CD14-positive monocyte (primary cell): ENCODE measurements around the gene SLC25A26. TPM values are rescaled to one million over a fixed set of nuclear protein-coding genes. Genes with fewer than 3 reads are reported as not detected.

Experiments
- DNase-seq, 3 donors: peaks; one replicate each; pipeline ENCODE4 v3.0.0-alpha.2; 2011 to 2022
- H2AFZ ChIP-seq: 2 replicates; pipeline ENCODE4 v1.6.0; 2012; ENCODE audit warnings: mild to moderate bottlenecking, low read depth, low read length, inconsistent platforms; ENCODE audit not compliant: insufficient read depth, poor library complexity, severe bottlenecking
- H3K27ac ChIP-seq, 2 donors: 1 replicate in 1 of 2; 2 replicates in 1 of 2; pipeline ENCODE4 v1.5.1; 2012 to 2013; ENCODE audit warnings: low read length in 2 of 2, control low read depth in 1 of 2, inconsistent platforms in 1 of 2, low read depth in 1 of 2, mild to moderate bottlenecking in 1 of 2
- H3K27me3 ChIP-seq, 2 donors: one replicate each; pipeline versions ENCODE4 v1.6.0 to v1.6.1; 2011 to 2013; ENCODE audit warnings: low read length in 2 of 2; ENCODE audit not compliant: control insufficient read depth in 2 of 2, insufficient read depth in 2 of 2
- H3K36me3 ChIP-seq, 2 donors: replicated peaks in 1 of 2; 1 replicate in 1 of 2; 2 replicates in 1 of 2; pipeline versions ENCODE4 v1.5.1 to v1.6.1; 2012 to 2013; ENCODE audit warnings: low read length in 2 of 2, control low read depth in 1 of 2, inconsistent platforms in 1 of 2, mild to moderate bottlenecking in 1 of 2; ENCODE audit not compliant: insufficient read depth in 2 of 2, control insufficient read depth in 1 of 2
- H3K4me1 ChIP-seq, 2 donors: 1 replicate in 1 of 2; 2 replicates in 1 of 2; pipeline versions ENCODE4 v1.5.1 to v1.6.1; 2012 to 2013; ENCODE audit warnings: low read length in 2 of 2, control low read depth in 1 of 2, inconsistent platforms in 1 of 2, mild to moderate bottlenecking in 1 of 2, moderate library complexity in 1 of 2; ENCODE audit not compliant: insufficient read depth in 2 of 2, control insufficient read depth in 1 of 2
- H3K4me2 ChIP-seq: replicated peaks from 2 replicates; pipeline ENCODE3; 2012; ENCODE audit warnings: low read length, moderate library complexity, mild to moderate bottlenecking; ENCODE audit not compliant: poor library complexity, severe bottlenecking; ENCODE audit errors: extremely low read depth
- H3K4me3 ChIP-seq, 3 experiments: fragments of 200-600 bp in 1 of 3; sonication (generic) in 1 of 3; replicated peaks in 1 of 3; 1 replicate in 2 of 3; 2 replicates in 1 of 3; pipeline ENCODE4 v1.5.1; 2011 to 2013; ENCODE audit warnings: low read length in 3 of 3, mild to moderate bottlenecking in 3 of 3, control low read depth in 2 of 3, low read depth in 2 of 3, inconsistent platforms in 1 of 3, moderate library complexity in 1 of 3
- H3K79me2 ChIP-seq: 2 replicates; pipeline ENCODE4 v1.6.0; 2012; ENCODE audit warnings: mild to moderate bottlenecking, control low read depth, inconsistent platforms, low read length, moderate library complexity; ENCODE audit not compliant: insufficient read depth
- H3K9ac ChIP-seq: 2 replicates; pipeline ENCODE4 v1.6.0; 2017; ENCODE audit warnings: low read length, mild to moderate bottlenecking; ENCODE audit not compliant: insufficient read depth, poor library complexity, severe bottlenecking
- H3K9me3 ChIP-seq, 2 donors: replicated peaks in 1 of 2; 1 replicate in 1 of 2; 2 replicates in 1 of 2; pipeline versions ENCODE4 v1.5.1 to v1.6.1; 2012 to 2013; ENCODE audit warnings: low read length in 2 of 2, control low read depth in 1 of 2; ENCODE audit not compliant: control insufficient read depth in 1 of 2, insufficient read depth in 1 of 2
- H4K20me1 ChIP-seq: 2 replicates; pipeline ENCODE4 v1.6.0; 2012; ENCODE audit warnings: mild to moderate bottlenecking, low read length, control low read depth, moderate library complexity; ENCODE audit not compliant: insufficient read depth
- H3K27ac Mint-ChIP-seq, 7 donors: one replicate each; pipeline ENCODE4 v1.8.0; 2020; ENCODE audit warnings: mild to moderate bottlenecking in 7 of 7, mixed read lengths in 7 of 7, moderate library complexity in 6 of 7, inconsistent platforms in 2 of 7
- H3K27me3 Mint-ChIP-seq, 3 donors: one replicate each; pipeline ENCODE4 v1.8.0; 2021 to 2022; ENCODE audit warnings: low read depth in 3 of 3, mild to moderate bottlenecking in 3 of 3, mixed read lengths in 3 of 3, moderate library complexity in 3 of 3, inconsistent platforms in 1 of 3
- H3K36me3 Mint-ChIP-seq, 2 donors: one replicate each; pipeline ENCODE4 v1.8.0; 2020; ENCODE audit warnings: mixed read lengths in 2 of 2, inconsistent platforms in 1 of 2, mild to moderate bottlenecking in 1 of 2
- H3K4me1 Mint-ChIP-seq: one replicate; pipeline ENCODE4 v1.8.0; 2020; ENCODE audit warnings: mild to moderate bottlenecking, mixed read lengths
- H3K4me3 Mint-ChIP-seq, 2 donors: one replicate each; pipeline ENCODE4 v1.8.0; 2020; ENCODE audit warnings: mild to moderate bottlenecking in 2 of 2, mixed read lengths in 2 of 2, moderate library complexity in 1 of 2
- H3K9me3 Mint-ChIP-seq, 7 donors: one replicate each; pipeline ENCODE4 v1.8.0; 2020 to 2022; ENCODE audit warnings: mixed read lengths in 7 of 7, mild to moderate bottlenecking in 6 of 7, moderate library complexity in 6 of 7, inconsistent platforms in 2 of 7
- CTCF ChIP-seq: fragments of 200-600 bp; IDR thresholded peaks from one replicate; pipeline ENCODE4 v1.8.0; 2022; ENCODE audit warnings: antibody characterized with exemption, mild to moderate bottlenecking
- WGBS: methylation state at CpG from one replicate; pipeline ENCODE4 v1.1.5; 2013; ENCODE audit warnings: missing lambda C conversion rate; ENCODE audit not compliant: insufficient coverage; 5-methylcytosine and 5-hydroxymethylcytosine counted together
- intact Hi-C, 2 donors: fragments of 100-400 bp; cut with micrococcal nuclease; formaldehyde crosslinking; loops; one replicate each; pipeline versions ENCODE4 v1.15.0 to v1.15.1; 2023
- polyA plus RNA-seq, 3 donors: library from polyadenylated mRNA; depleted of rRNA in 1 of 3; unstranded in 2 of 3; stranded (reverse) in 1 of 3; fragments of 300-500 nt in 2 of 3; fragments of >200 nt in 1 of 3; fragmentation: Illumina TruSeq in 2 of 3; gene quantifications; 1 replicate in 2 of 3; 2 replicates in 1 of 3; pipeline ENCODE4 v1.2.3, GENCODE V29; 2012 to 2021

The SLC25A26 gene
- polyA plus RNA-seq, 3 donors, result 11.6 to 23.0 (median 14.4) TPM

- H3K79me2 ChIP-seq, result no peaks in the 10 kb centered on the region
- no peaks in the 10 kb centered on the region for H3K4me1 Mint-ChIP-seq
- H2AFZ ChIP-seq, result no peak overlapping the region
- no peaks in the 10 kb centered on the region for H3K4me1 ChIP-seq
- no peak overlapping the region for H3K9ac ChIP-seq
- no peaks in the 10 kb centered on the region for H3K36me3 ChIP-seq
- H3K4me3 Mint-ChIP-seq, result no peak overlapping the region
- no peaks in the 10 kb centered on the region for H3K27me3 Mint-ChIP-seq
- H3K9me3 ChIP-seq, result no peaks in the 10 kb centered on the region
- H3K4me2 ChIP-seq, result no peak overlapping the region
- peak; percentile 66 for TF ChIP-seq CTCF
- intact Hi-C loops, result loop anchor here (5.0 kb wide), 2 partner anchors 541 to 546 kb away; no protein-coding TSS in a partner anchor
- peaks cover 0 to 4% of the 10 kb centered on the region in 2 donors for H3K36me3 Mint-ChIP-seq
- H3K27ac ChIP-seq, result no peak overlapping the region
- H3K27ac Mint-ChIP-seq, result no peak overlapping the region
- no peaks in the 10 kb centered on the region for H4K20me1 ChIP-seq
- no peak overlapping the region for H3K4me3 ChIP-seq
- no peaks in the 10 kb centered on the region for H3K27me3 ChIP-seq
- no CpG with 5 or more reads among the region's 3 CpGs for WGBS
- peaks cover 0 to under 1% (median 0%) of the 10 kb centered on the region in 7 donors for H3K9me3 Mint-ChIP-seq
- DNase-seq, result peak; percentile 3 to 26 (median 21)
Measured at GRCh38 chr3:66276705-66277274, 56.0 kb downstream of the SLC25A26 start.

DNA sequence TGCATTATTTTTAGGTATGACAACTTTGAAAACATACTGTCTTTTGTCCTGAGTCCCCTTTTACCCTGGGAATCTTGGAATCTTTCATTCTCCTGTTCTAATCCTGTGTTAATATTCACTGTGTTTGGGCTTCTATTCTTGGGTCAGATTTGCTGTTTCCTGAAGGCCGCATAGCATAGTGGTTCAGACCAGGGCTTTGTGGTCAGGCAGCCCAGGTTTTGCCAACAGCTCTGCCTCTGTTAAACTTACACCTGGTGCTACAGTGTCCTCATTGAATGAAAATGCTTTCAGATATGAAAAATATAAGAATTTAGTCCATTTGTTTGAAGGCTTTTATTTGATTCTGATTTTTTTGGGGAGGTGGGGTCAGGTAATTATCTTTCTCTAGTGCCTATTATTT is 58.4 kb downstream of the SLC25A26 start:
- intact Hi-C loops, result loop anchor here (5.0 kb wide), 2 partner anchors 538 to 543 kb away; no protein-coding TSS in a partner anchor

More for the DNA sequence above, 58.4 kb downstream of the SLC25A26 start:
- no peaks in the 10 kb centered on the region for H3K27me3 Mint-ChIP-seq
- no peak overlapping the region for H2AFZ ChIP-seq
- H3K4me2 ChIP-seq, result no peak overlapping the region
- no peaks in the 10 kb centered on the region for H3K27me3 ChIP-seq
- H3K27ac Mint-ChIP-seq, result no peak overlapping the region
- no peaks in the 10 kb centered on the region for H3K36me3 ChIP-seq
- H3K36me3 Mint-ChIP-seq, result peaks cover 0 to 2% of the 10 kb centered on the region in 2 donors
- no peak for DNase-seq
- H3K9me3 ChIP-seq, result no peaks in the 10 kb centered on the region
- no CpG with 5 or more reads among the region's 1 CpG for WGBS
- no peak overlapping the region for H3K9ac ChIP-seq
- H4K20me1 ChIP-seq, result no peaks in the 10 kb centered on the region
- H3K4me3 Mint-ChIP-seq, result no peak overlapping the region
- peaks cover 0 to 2% (median 0%) of the 10 kb centered on the region in 7 donors for H3K9me3 Mint-ChIP-seq
- no peak overlapping the region for H3K4me3 ChIP-seq
- TF ChIP-seq CTCF, result no peak
- H3K4me1 Mint-ChIP-seq, result no peaks in the 10 kb centered on the region
- H3K27ac ChIP-seq, result no peak overlapping the region
- no peaks in the 10 kb centered on the region for H3K79me2 ChIP-seq
- H3K4me1 ChIP-seq, result no peaks in the 10 kb centered on the region
